Measurements from ENCODE around the gene CTTNBP2.
A peak's percentile ranks its signal among the peaks of the same experiment; 100 is the strongest.
"Not testable (repeated sequence)": the region's sequence is repeated elsewhere in the genome, so short reads cannot be mapped to it uniquely, and the experiment has no call there.

The CTTNBP2 gene

DNA sequence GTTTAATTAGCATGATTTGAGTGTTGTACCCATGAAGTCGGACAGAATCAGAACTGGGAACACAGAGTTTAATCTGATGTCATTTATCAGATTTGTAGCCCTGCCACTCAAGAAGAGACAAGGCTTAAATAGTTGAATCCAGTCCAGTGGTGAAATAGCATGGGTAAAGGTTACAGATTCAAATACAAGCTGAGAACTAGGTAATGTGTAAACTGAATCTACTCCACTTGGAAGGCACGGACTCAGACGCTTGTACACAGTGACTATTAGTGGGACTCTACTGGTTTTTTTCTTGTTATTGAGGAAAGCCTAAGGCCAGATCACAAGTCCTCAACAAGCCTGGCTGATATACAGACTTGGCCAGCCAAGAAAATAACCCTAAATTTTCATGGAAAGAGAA lies 142.9 kb downstream of the CTTNBP2 start:
- no peak for TF ChIP-seq Cebpa-rat (IDR thresholded peaks at IDR 0.05)
- Histone ChIP-seq H3K9ac (no peak overlapping the region), H3K4me3 (no peak overlapping the region), H3K27me3 (no peaks in the 10 kb centered on the region), H3K27ac (no peak overlapping the region), H3K4me2 (peak overlapping the region in 2 of 11 experiments; percentile 42 to 69; a peak in 4 of 22 replicates), H3K9me3 (replicated peaks in 1 of 11) (no peaks in the 10 kb centered on the region), H3K4me1 (peaks cover 0 to 33% (median 0%) of the 10 kb centered on the region in 10 experiments; a peak in 6 of 20 replicates), H4K20me1 (no peaks in the 10 kb centered on the region), H3K36me3 (no peaks in the 10 kb centered on the region)

DNA sequence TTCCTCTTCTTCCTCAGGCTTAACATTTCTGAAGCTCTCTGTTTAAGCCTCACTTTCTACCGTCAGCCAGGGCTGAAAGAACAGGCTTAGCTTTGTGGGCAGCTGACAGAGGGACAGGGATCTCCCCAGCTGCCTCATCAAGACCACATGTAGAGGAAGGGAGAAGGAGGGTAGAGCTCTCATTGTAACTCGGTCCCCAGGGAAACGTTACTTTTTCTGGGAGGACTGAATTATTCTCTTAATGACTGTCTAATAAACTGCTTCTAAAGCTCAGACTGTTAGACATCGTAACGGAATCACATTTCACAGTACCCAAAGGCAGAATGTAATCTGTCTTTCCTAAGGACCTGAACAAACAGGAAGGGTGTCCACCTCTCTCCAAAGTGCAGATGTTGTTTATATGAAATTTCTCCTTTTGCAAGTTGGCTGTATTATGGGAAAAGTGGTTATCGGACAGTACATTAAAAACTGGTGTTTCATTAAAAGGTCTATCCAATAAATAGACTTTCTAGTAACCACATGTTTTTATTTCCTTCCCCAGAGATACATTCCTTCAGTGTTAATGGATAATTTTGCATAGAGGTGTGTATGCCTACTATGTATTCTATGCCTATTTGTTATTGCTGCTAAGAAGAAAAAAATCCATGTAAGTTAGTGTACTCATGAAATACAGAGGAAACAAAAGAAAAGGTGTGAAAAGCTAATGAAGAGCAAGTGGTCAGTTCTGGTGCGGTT lies 144.2 kb downstream of the CTTNBP2 start:
- Histone ChIP-seq H3K4me2 (peak overlapping the region in 2 of 11 experiments; percentile 42 to 69; a peak in 5 of 22 replicates), H4K20me1 (no peaks in the 10 kb centered on the region), H3K4me1 (peaks cover 0 to 33% (median 0%) of the 10 kb centered on the region in 10 experiments; a peak in 6 of 20 replicates), H3K9me3 (replicated peaks in 1 of 11) (no peaks in the 10 kb centered on the region), H3K4me3 (no peak overlapping the region), H3K9ac (peak overlapping the region in 1 of 11 experiments; percentile 46; a peak in 1 of 22 replicates), H3K27me3 (no peaks in the 10 kb centered on the region), H3K27ac (no peak overlapping the region), H3K36me3 (no peaks in the 10 kb centered on the region)
- no peak for TF ChIP-seq Cebpa-rat (IDR thresholded peaks at IDR 0.05)

GRCh38 chr7:117724898-117725297 lies 148.3 kb downstream of the CTTNBP2 start:
- Histone ChIP-seq H3K9ac (no peak overlapping the region), H3K9me3 (replicated peaks in 1 of 11) (no peaks in the 10 kb centered on the region), H3K4me2 (no peak overlapping the region), H3K4me1 (peaks cover 0 to 17% (median 0%) of the 10 kb centered on the region in 10 experiments; a peak in 6 of 20 replicates), H3K27ac (no peak overlapping the region), H3K4me3 (no peak overlapping the region), H4K20me1 (no peaks in the 10 kb centered on the region), H3K27me3 (no peaks in the 10 kb centered on the region), H3K36me3 (no peaks in the 10 kb centered on the region)
- TF ChIP-seq Cebpa-rat (IDR thresholded peaks at IDR 0.05) = no peak

DNA sequence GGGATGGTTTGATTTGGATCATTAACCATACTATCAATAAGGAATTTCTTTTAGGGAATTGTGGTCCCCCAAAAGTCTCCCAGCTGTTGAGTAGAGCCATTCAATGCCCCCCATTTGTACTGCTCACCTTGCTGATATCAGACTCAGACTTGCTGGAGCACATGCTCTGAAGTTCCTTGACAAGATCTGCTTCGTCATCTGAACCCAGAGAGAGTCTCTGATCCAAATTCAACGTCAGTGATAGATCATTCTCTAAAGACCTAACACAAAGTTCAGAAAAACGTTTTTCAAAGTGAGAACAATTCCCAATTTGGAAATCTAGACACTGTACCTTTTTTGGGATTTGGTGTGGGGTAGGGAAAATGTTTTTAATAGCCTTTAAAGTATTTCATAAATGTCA lies 153.9 kb downstream of the CTTNBP2 start:
- Histone ChIP-seq H3K36me3 (no peaks in the 10 kb centered on the region), H3K27ac (no peak overlapping the region), H3K9ac (no peak overlapping the region), H3K9me3 (replicated peaks in 1 of 11) (no peaks in the 10 kb centered on the region), H3K4me1 (no peaks in the 10 kb centered on the region), H3K4me3 (no peak overlapping the region), H4K20me1 (no peaks in the 10 kb centered on the region), H3K4me2 (no peak overlapping the region), H3K27me3 (no peaks in the 10 kb centered on the region)
- no peak for TF ChIP-seq Cebpa-rat (IDR thresholded peaks at IDR 0.05)

GRCh38 chr7:117718116-117718835 lies 155.0 kb downstream of the CTTNBP2 start:
- TF ChIP-seq Cebpa-rat (IDR thresholded peaks at IDR 0.05) = no peak
- Histone ChIP-seq H3K4me1 (no peaks in the 10 kb centered on the region), H3K4me3 (no peak overlapping the region), H3K27me3 (no peaks in the 10 kb centered on the region), H3K36me3 (no peaks in the 10 kb centered on the region), H3K9ac (no peak overlapping the region), H3K9me3 (replicated peaks in 1 of 11) (no peaks in the 10 kb centered on the region), H3K27ac (no peak overlapping the region), H4K20me1 (no peaks in the 10 kb centered on the region), H3K4me2 (no peak overlapping the region)

DNA sequence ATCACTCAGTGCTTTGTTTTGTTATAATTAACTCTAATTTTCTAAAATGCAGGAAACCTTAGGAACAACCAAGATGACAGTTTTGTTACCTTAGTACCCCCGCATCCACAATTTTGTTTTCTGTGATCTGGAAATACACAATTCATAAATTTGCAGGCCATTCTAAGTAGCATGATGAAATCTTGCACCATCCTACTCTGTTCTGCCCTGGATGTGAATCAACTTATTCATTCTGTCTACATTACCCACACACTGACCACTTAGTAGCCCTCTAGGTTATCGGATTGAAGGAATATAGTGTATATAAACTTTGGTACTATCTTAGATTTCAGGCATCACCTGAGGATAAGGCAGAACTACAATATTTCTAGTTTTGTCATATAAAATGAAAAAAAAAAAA lies 155.9 kb downstream of the CTTNBP2 start:
- TF ChIP-seq Cebpa-rat (IDR thresholded peaks at IDR 0.05) = no peak
- Histone ChIP-seq H3K4me2 (no peak overlapping the region), H3K36me3 (no peaks in the 10 kb centered on the region), H3K9me3 (replicated peaks in 1 of 11) (no peaks in the 10 kb centered on the region), H4K20me1 (no peaks in the 10 kb centered on the region), H3K27me3 (no peaks in the 10 kb centered on the region), H3K27ac (no peak overlapping the region), H3K9ac (no peak overlapping the region), H3K4me1 (no peaks in the 10 kb centered on the region), H3K4me3 (no peak overlapping the region)

GRCh38 chr7:117716707-117717299 lies 156.4 kb downstream of the CTTNBP2 start:
- Histone ChIP-seq H4K20me1 (no peaks in the 10 kb centered on the region), H3K4me1 (no peaks in the 10 kb centered on the region), H3K4me3 (no peak overlapping the region), H3K4me2 (no peak overlapping the region), H3K9me3 (replicated peaks in 1 of 11) (no peaks in the 10 kb centered on the region), H3K36me3 (no peaks in the 10 kb centered on the region), H3K9ac (no peak overlapping the region), H3K27me3 (no peaks in the 10 kb centered on the region), H3K27ac (no peak overlapping the region)
- no peak for TF ChIP-seq Cebpa-rat (IDR thresholded peaks at IDR 0.05)

DNA sequence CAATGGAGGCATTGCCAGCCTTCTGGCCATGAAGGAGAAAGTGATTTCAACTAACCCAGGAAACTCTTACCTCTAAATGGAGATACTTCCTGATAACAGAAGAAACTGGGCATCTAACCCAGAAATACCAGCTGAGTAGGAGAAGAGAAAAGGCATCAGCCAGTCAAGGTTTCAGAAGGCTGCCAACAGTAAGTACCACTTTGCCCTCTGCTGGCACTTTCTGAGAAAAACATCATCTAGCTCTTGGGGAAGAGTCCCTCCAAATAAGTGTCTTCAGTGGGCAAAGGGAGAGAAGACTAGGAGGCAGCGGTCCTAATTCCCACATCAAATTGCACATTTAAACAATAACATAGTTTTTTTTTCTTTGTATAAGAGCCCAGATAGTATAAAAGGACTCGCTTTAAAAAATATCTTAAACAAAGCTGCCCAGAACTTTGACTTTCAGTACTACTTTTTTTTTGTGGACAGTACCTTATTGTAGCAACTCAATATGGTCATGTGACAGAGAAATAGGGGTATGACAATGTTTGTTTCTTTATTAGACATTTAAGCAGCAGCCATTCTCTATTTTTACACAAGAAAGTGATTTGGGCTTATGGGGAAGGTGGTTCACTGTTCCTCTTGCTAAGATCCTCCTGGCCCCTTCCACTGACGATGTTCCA lies 157.3 kb downstream of the CTTNBP2 start:
- H4K20me1 ChIP-seq = no peaks in the 10 kb centered on the region
- no peaks in the 10 kb centered on the region for H3K36me3 ChIP-seq
- H3K9ac ChIP-seq = no peak overlapping the region
- no peak overlapping the region for H3K4me2 ChIP-seq
- TF ChIP-seq Cebpa-rat (IDR thresholded peaks at IDR 0.05) = no peak
- H3K4me1 ChIP-seq = no peaks in the 10 kb centered on the region; a peak in 1 of 20 replicates
- H3K4me3 ChIP-seq = no peak overlapping the region
- H3K27me3 ChIP-seq = no peaks in the 10 kb centered on the region
- no peaks in the 10 kb centered on the region for H3K9me3 ChIP-seq (replicated peaks in 1 of 11)
- no peak overlapping the region for H3K27ac ChIP-seq

DNA sequence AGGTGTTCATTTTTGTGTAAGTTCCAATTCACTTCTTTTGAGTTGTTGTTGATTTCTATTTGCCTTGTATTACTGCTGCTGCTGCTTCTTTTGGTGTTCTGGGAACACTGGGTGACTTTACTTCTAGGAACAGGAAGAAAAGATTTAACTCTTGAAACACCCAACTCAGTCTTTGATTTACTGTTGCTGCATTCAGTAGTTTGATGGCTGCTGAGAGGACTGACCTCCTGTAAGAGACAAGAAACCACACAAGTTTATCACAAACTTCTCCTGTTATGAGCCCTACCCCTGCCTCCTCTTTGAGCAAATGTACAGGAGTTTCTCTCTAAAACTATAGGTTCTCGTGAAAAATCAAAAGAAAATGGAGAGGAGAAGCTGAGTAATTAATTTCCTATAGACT lies 161.7 kb downstream of the CTTNBP2 start:
- no peak for TF ChIP-seq Cebpa-rat (IDR thresholded peaks at IDR 0.05)
- Histone ChIP-seq H3K27me3 (no peaks in the 10 kb centered on the region), H3K9me3 (replicated peaks in 1 of 11) (no peaks in the 10 kb centered on the region; a peak in 1 of 22 replicates), H3K4me3 (no peak overlapping the region), H3K36me3 (no peaks in the 10 kb centered on the region), H3K4me1 (no peaks in the 10 kb centered on the region; a peak in 1 of 20 replicates), H3K9ac (no peak overlapping the region), H4K20me1 (no peaks in the 10 kb centered on the region), H3K4me2 (no peak overlapping the region), H3K27ac (no peak overlapping the region)

DNA sequence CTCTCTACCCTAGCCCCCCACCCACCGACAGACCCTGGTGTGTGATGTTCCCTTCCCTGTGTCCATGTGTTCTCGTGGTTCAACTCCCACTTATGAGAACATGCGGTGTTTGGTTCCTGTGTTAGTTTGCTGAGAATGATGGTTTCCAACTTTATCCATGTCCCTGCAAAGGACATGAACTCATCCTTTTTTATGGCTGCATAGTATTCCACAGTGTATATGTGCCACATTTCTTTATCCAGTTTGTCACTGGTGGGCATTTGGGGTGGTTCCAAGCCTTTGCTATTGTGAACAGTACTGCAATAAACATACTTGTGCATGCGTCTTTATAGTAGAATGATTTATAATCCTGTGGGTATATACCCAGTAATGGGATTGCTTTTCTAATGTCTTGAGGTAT lies 165.1 kb downstream of the CTTNBP2 start:
- not testable (repeated sequence) for H3K4me3 ChIP-seq; H3K27me3 ChIP-seq; H4K20me1 ChIP-seq; H3K36me3 ChIP-seq; H3K9me3 ChIP-seq (replicated peaks in 1 of 11); H3K4me1 ChIP-seq; H3K27ac ChIP-seq; H3K9ac ChIP-seq; H3K4me2 ChIP-seq

Measured in BLaER1 treated with 17β-estradiol and CSF1 and Interleukin-3, amounts not matched to agents 10 nM and 100 nM (cell line).